HCT116 (cell line): Measurements from ENCODE around the gene TNFAIP8. TPM values are rescaled to one million over a fixed set of nuclear protein-coding genes. Genes with fewer than 3 reads are reported as not detected.

ENCODE experiments used
- ATAC-seq: fragments of 200-7000 bp; cut with Tn5 transposase; 2 replicates; pipeline ENCODE4 v1.9.1; 2020; ENCODE audit warnings: mild to moderate bottlenecking, moderate library complexity
- BruUV-seq: library from RNA; stranded (reverse); fragments of 400-500 nt; replicated peaks from 2 replicates; lab custom pipeline; 2021; lab: Mats Ljungman, UMichigan
- CTCF ChIA-PET: fragments of 300-600 bp; sonication (Branson Sonifier 250); formaldehyde crosslinking; loops from one replicate; lab custom pipeline; 2021; ENCODE audit warnings: antibody characterized with exemption; lab: Charles Lee
- POLR2A ChIA-PET: fragments of 300-600, 350-600 bp; sonication (Branson Sonifier 250); formaldehyde crosslinking; loops from one replicate; lab custom pipeline; 2021; ENCODE audit warnings: antibody characterized with exemption; lab: Charles Lee
- RAD21 ChIA-PET, 2 experiments: fragments of 300-600 bp; sonication (Branson Sonifier 250); formaldehyde crosslinking; loops; one replicate each; lab custom pipeline; 2023; ENCODE audit warnings: low total read pairs in 2 of 2; ENCODE audit not compliant: uncharacterized antibody in 2 of 2, unreplicated experiment in 2 of 2, low non-redundant PET in 1 of 2; lab: Charles Lee
- DNase-seq: peaks from one replicate; pipeline ENCODE4 v3.0.0-alpha.2; 2010; ENCODE audit warnings: low read depth, low spot score
- H2AFZ ChIP-seq: fragments of 200-600 bp; shearing (Covaris generic), sonication (generic); 2 replicates; pipeline ENCODE4 v1.6.1; 2017; ENCODE audit warnings: low read depth, mixed run types, mixed read lengths, antibody characterized with exemption, low read length; ENCODE audit not compliant: poor library complexity, severe bottlenecking
- H3K27ac ChIP-seq: 2 replicates; pipeline ENCODE4 v1.5.1; 2012; ENCODE audit warnings: low read depth, low read length
- H3K27me3 ChIP-seq: fragments of 200-600 bp; sonication (generic); 2 replicates; pipeline ENCODE4 v1.6.1; 2016; ENCODE audit warnings: mixed run types, low read length, mixed read lengths; ENCODE audit not compliant: insufficient read depth
- H3K36me3 ChIP-seq, 2 experiments: fragments of 200-500 bp in 1 of 2; fragments of 200-600 bp in 1 of 2; sonication (Bioruptor generic) in 1 of 2; sonication (generic) in 1 of 2; 2 replicates each; pipeline versions ENCODE4 v1.5.1 to v1.6.1; 2014 to 2016; ENCODE audit warnings: low read length in 2 of 2, inconsistent platforms in 1 of 2, mixed read lengths in 1 of 2, mixed run types in 1 of 2; ENCODE audit not compliant: insufficient read depth in 2 of 2, control insufficient read depth in 1 of 2
- H3K4me1 ChIP-seq, 2 experiments: fragments of 200-600 bp in 1 of 2; sonication (generic) in 1 of 2; 2 replicates each; pipeline versions ENCODE4 v1.5.1 to v1.6.1; 2012 to 2017; ENCODE audit warnings: low read length in 2 of 2, inconsistent platforms in 1 of 2, mild to moderate bottlenecking in 1 of 2, mixed read lengths in 1 of 2, mixed run types in 1 of 2, moderate library complexity in 1 of 2; ENCODE audit not compliant: insufficient read depth in 2 of 2, control insufficient read depth in 1 of 2
- H3K4me2 ChIP-seq: fragments of 200-600 bp; sonication (generic); 2 replicates; pipeline ENCODE4 v1.6.1; 2017; ENCODE audit warnings: mixed run types, low read length, mixed read lengths
- H3K4me3 ChIP-seq, 2 experiments: fragments of 200-600 bp in 1 of 2; sonication (generic) in 1 of 2; replicated peaks in 1 of 2; 2 replicates each; pipeline ENCODE4 v1.5.1; 2011 to 2016; ENCODE audit warnings: low read length in 2 of 2, control low read depth in 1 of 2, low read depth in 1 of 2, mild to moderate bottlenecking in 1 of 2, mixed read lengths in 1 of 2, mixed run types in 1 of 2
- H3K79me2 ChIP-seq: fragments of 200-600 bp; sonication (generic); 2 replicates; pipeline ENCODE4 v1.6.1; 2017; ENCODE audit warnings: mild to moderate bottlenecking, mixed run types, low read length, moderate library complexity, mixed read lengths; ENCODE audit not compliant: insufficient read depth
- H3K9ac ChIP-seq: fragments of 200-600 bp; sonication (generic); 2 replicates; pipeline ENCODE4 v1.6.1; 2016; ENCODE audit warnings: low read length, mixed read lengths
- H3K9me2 ChIP-seq: fragments of 200-600 bp; sonication (generic), shearing (Covaris generic); 2 replicates; pipeline ENCODE4 v1.6.1; 2017; ENCODE audit warnings: mixed run types, mild to moderate bottlenecking, moderate library complexity; ENCODE audit not compliant: insufficient read depth
- H3K9me3 ChIP-seq, 2 experiments: fragments of 200-500 bp in 1 of 2; fragments of 200-600 bp in 1 of 2; sonication (Bioruptor generic) in 1 of 2; sonication (generic) in 1 of 2; 2 replicates each; pipeline ENCODE4 v1.6.1; 2014 to 2017; ENCODE audit warnings: low read length in 2 of 2, mixed read lengths in 2 of 2, inconsistent platforms in 1 of 2, low read depth in 1 of 2, mild to moderate bottlenecking in 1 of 2, mixed run types in 1 of 2, moderate library complexity in 1 of 2; ENCODE audit not compliant: control insufficient read depth in 1 of 2, insufficient read depth in 1 of 2
- H4K20me1 ChIP-seq: fragments of 200-600 bp; sonication (generic), shearing (Covaris generic); 2 replicates; pipeline ENCODE4 v1.6.1; 2017; ENCODE audit warnings: mixed run types, mild to moderate bottlenecking, moderate library complexity; ENCODE audit not compliant: insufficient read depth
- CBX3 ChIP-seq: IDR thresholded peaks from 2 replicates; pipeline ENCODE4 v1.6.1; 2012; ENCODE audit warnings: low read depth
- EGR1 ChIP-seq: IDR thresholded peaks from 2 replicates; pipeline ENCODE4 v1.6.1; 2012; ENCODE audit warnings: low read depth
- ELF1 ChIP-seq: IDR thresholded peaks from 2 replicates; pipeline ENCODE4 v1.6.1; 2012; ENCODE audit warnings: low read depth, borderline replicate concordance
- EZH2 ChIP-seq: fragments of 200-600 bp; sonication (generic); IDR thresholded peaks from 2 replicates; pipeline ENCODE4 v1.6.1; 2017; ENCODE audit warnings: antibody characterized with exemption, mixed run types
- FOSL1 ChIP-seq: IDR thresholded peaks from 2 replicates; pipeline ENCODE4 v1.6.1; 2012; ENCODE audit warnings: low read depth
- JUND ChIP-seq: IDR thresholded peaks from 2 replicates; pipeline ENCODE4 v1.6.1; 2012
- MAX ChIP-seq: IDR thresholded peaks from 2 replicates; pipeline ENCODE4 v1.6.1; 2012
- POLR2A ChIP-seq: IDR thresholded peaks from 2 replicates; pipeline ENCODE4 v1.7.0; 2011; ENCODE audit warnings: borderline replicate concordance; ENCODE audit not compliant: insufficient read depth, insufficient read length; ENCODE audit errors: extremely low read depth
- REST ChIP-seq: IDR thresholded peaks from 2 replicates; pipeline ENCODE4 v1.6.1; 2012; ENCODE audit warnings: low read depth
- SIN3A ChIP-seq: IDR thresholded peaks from 2 replicates; pipeline ENCODE4 v1.6.1; 2012; ENCODE audit warnings: low read depth
- YY1 ChIP-seq: IDR thresholded peaks from 2 replicates; pipeline ENCODE4 v1.6.1; 2011; ENCODE audit warnings: low read length, low read depth, moderate library complexity, mild to moderate bottlenecking; ENCODE audit not compliant: insufficient replicate concordance; ENCODE audit errors: extremely low read depth
- ZBTB33 ChIP-seq: IDR thresholded peaks from 2 replicates; pipeline ENCODE4 v1.6.1; 2011; ENCODE audit warnings: mild to moderate bottlenecking, low read length, moderate library complexity; ENCODE audit not compliant: insufficient replicate concordance; ENCODE audit errors: extremely low read depth
- ZNF274 ChIP-seq: fragments of 200-500 bp; sonication (Bioruptor generic); IDR thresholded peaks from 2 replicates; pipeline ENCODE4 v1.6.1; 2014; ENCODE audit warnings: mild to moderate bottlenecking, low read depth, low read length, inconsistent platforms
- intact Hi-C: fragments of 100-400 bp; cut with micrococcal nuclease; formaldehyde crosslinking; loops from 2 replicates; pipeline ENCODE4 v1.10.0; 2022
- total RNA-seq: library from RNA; stranded (reverse); gene quantifications from one replicate; pipeline ENCODE4 v1.2.1, GENCODE V29; 2021; ENCODE audit not compliant: unreplicated experiment

The TNFAIP8 gene
- total RNA-seq, 1 experiment from 2014 or later: 18.4 TPM

DNA sequence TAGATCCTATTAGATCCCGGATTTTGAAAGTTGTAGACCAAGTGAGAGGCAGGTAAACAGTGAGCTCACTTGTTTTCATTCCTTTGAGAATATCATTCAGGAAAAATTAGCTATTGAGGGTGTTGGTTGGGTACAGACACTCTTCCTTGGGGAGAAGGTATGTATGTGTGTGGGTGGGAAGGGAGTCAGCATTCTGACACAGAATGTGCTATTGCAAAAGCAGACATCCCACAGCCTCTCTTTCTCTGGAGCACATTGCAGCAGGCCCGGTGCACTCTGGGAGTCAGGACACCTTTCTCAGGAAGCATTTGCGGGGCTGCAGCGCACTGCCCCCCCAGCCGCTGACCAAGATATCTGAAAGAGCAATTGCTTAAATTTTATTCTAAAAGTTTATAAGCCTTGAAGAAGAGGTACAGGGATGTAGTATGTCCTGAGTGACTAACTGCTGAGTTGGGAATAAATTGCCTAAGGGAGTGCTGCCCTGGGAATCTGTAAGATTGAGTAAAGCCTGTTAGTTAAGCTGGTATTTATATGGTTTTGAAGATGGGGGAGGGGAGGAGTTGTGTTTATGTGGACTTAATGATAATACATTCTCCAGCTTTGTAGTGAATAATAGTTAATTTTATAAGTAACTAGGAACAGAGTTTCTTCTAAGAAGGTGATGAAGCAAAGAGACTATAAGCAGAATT lies 5.2 kb downstream of the TNFAIP8 start:
- intact Hi-C loops: no loop called here
- ATAC-seq: no peak
- BruUV-seq: no TSS peak
- H3K9ac ChIP-seq: no peak overlapping the region
- no peak overlapping the region for H2AFZ ChIP-seq
- CTCF ChIA-PET: no interaction called here
- DNase-seq: no peak
- POLR2A ChIA-PET: no interaction called here
- peaks cover 0 to 6% of the 10 kb centered on the region in 2 experiments; a peak in 1 of 4 replicates for H3K4me1 ChIP-seq
- H3K4me2 ChIP-seq: no peak overlapping the region
- no peaks in the 10 kb centered on the region for H3K79me2 ChIP-seq
- H4K20me1 ChIP-seq: no peaks in the 10 kb centered on the region
- H3K27ac ChIP-seq: no peak overlapping the region
- no peak overlapping the region for H3K4me3 ChIP-seq
- no peaks in the 10 kb centered on the region for H3K9me3 ChIP-seq
- no peaks in the 10 kb centered on the region for H3K27me3 ChIP-seq
- RAD21 ChIA-PET: no interaction called here
- no peaks in the 10 kb centered on the region for H3K36me3 ChIP-seq
- TF ChIP-seq EGR1 (peak; percentile 43), ZNF274 (no peak)
- no peaks in the 10 kb centered on the region for H3K9me2 ChIP-seq

DNA sequence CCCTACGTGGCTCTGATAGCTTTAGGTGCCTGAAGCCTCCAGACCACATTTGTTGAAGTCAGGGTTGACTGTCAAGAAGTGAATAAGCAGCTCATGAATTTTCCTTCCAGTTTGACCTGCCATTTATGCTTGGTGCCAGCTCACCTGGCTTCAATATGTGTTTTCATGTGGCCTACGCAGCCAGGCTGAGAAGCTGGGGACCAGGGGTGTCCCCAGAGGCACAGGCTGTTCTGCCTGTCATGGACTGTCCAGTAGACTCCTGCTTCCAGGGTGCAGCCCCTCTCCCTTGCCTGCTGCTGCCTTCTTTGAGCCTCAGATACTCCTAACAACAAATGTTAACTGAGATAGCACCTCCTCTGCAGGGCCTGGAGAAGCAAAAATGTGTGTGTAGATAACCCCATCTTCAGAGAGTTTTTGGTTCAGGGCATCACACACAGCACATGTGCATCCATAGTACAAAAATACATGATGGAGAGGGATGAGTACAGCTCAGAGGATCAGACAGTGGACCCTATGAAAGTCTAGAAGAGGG lies 5.8 kb downstream of the TNFAIP8 start:
- intact Hi-C loops: no loop called here
- no peak overlapping the region for H3K4me2 ChIP-seq

More for the DNA sequence above, 5.8 kb downstream of the TNFAIP8 start:
- no peaks in the 10 kb centered on the region for H3K27me3 ChIP-seq
- peaks cover 0 to 6% of the 10 kb centered on the region in 2 experiments; a peak in 1 of 4 replicates for H3K4me1 ChIP-seq
- H3K9me3 ChIP-seq: no peaks in the 10 kb centered on the region
- DNase-seq: no peak
- no TSS peak for BruUV-seq
- H2AFZ ChIP-seq: no peak overlapping the region
- H3K9ac ChIP-seq: no peak overlapping the region
- H3K79me2 ChIP-seq: no peaks in the 10 kb centered on the region
- H4K20me1 ChIP-seq: no peaks in the 10 kb centered on the region
- no peaks in the 10 kb centered on the region for H3K9me2 ChIP-seq
- ATAC-seq: no peak
- no peak overlapping the region for H3K27ac ChIP-seq
- no peak for TF ChIP-seq SIN3A
- no peak for TF ChIP-seq EGR1
- no peak for TF ChIP-seq YY1
- no peak for TF ChIP-seq MAX
- no peak for TF ChIP-seq POLR2A
- TF ChIP-seq EZH2: no peak
- TF ChIP-seq FOSL1: no peak
- no peak for TF ChIP-seq ELF1
- no peak for TF ChIP-seq CBX3
- TF ChIP-seq ZNF274: no peak
- no peak for TF ChIP-seq ZBTB33
- no peak for TF ChIP-seq REST
- no peak for TF ChIP-seq JUND
- ChIA-PET POLR2A (no interaction called here), CTCF (no interaction called here), RAD21 (no interaction called here)
- H3K36me3 ChIP-seq: no peaks in the 10 kb centered on the region
- no peak overlapping the region for H3K4me3 ChIP-seq
